ENCODE data around the gene DNAJC4. TPM values are rescaled to one million over a fixed set of nuclear protein-coding genes. Genes with fewer than 3 reads are reported as not detected.
A peak's percentile ranks its signal among the peaks of the same experiment; 100 is the strongest.

The DNAJC4 gene
- total and polyA plus RNA-seq, 9 of the 15 experiments (the other 6 are each of a cell fraction or from before 2014, with no cell fraction given): 4.0 to 32.6 (median 19.9) TPM

DNA sequence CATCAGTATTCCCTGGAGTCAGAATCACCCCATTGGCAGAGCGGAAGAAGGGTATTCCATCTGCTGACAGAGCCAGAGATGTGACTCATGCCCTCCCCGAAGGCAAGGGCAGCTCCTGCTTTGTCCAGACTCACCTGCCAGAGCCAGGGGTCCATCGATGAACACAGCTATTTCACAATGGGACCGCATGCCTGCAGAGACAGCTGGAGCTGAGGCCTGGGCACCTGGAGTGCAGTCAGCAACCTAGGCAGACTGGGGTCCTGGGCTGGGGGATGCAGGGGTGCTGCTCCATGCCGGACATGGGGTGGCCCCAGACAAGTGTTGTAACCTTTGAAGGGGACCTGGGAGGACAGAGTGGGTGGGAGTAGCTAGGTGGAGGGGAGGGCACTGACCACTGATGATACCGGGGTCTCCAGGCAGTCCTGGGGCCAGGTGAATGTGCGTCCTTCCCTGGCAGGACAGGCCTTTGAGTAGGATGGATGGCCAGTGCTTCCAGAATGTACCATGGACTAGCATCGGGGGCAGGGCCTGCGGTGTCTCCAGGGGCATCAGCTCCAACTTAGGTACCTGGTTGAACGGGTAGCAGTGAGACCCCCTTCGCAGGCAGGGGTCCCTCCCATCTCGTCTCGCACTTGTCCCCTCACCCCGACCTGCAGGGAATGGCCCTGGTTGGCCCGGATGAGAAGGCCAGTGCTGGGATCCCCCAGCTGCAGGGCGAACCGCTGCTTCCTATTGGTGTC lies 6.0 kb upstream of the DNAJC4 start (continued):
- no peak for TF ChIP-seq SMC3 (conservative IDR thresholded peaks at IDR 0.05; ENCODE audit: insufficient read depth, low read depth, low read length)
- TF ChIP-seq, protein P1, sequence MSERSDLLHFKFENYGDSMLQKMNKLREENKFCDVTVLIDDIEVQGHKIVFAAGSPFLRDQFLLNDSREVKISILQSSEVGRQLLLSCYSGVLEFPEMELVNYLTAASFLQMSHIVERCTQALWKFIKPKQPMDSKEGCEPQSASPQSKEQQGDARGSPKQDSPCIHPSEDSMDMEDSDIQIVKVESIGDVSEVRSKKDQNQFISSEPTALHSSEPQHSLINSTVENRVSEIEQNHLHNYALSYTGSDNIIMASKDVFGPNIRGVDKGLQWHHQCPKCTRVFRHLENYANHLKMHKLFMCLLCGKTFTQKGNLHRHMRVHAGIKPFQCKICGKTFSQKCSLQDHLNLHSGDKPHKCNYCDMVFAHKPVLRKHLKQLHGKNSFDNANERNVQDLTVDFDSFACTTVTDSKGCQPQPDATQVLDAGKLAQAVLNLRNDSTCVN (CRISPR knock-in tag; IDR thresholded peaks at IDR 0.05): 0 out of 2 replicates have a peak, but pooled peaks have one; percentile 47
- TF ChIP-seq FOXP1 (CRISPR knock-in tag; IDR thresholded peaks at IDR 0.05): no peak
- peak; percentile 43 for TF ChIP-seq CEBPB (tag; IDR thresholded peaks at IDR 0.05)
- peak; percentile 63 for TF ChIP-seq FIP1L1 (IDR thresholded peaks at IDR 0.05; ENCODE audit: low read depth, low read length, poor library complexity, severe bottlenecking)
- TF ChIP-seq RBM22 (IDR thresholded peaks at IDR 0.05; ENCODE audit: low read depth, low read length, poor library complexity, severe bottlenecking): peak; percentile 56
- TF ChIP-seq POLR2AphosphoS2 (IDR thresholded peaks at IDR 0.05; ENCODE audit: low read length): peak; percentile 75; the same call in 1 of the 2 replicates
- TF ChIP-seq, protein P2, sequence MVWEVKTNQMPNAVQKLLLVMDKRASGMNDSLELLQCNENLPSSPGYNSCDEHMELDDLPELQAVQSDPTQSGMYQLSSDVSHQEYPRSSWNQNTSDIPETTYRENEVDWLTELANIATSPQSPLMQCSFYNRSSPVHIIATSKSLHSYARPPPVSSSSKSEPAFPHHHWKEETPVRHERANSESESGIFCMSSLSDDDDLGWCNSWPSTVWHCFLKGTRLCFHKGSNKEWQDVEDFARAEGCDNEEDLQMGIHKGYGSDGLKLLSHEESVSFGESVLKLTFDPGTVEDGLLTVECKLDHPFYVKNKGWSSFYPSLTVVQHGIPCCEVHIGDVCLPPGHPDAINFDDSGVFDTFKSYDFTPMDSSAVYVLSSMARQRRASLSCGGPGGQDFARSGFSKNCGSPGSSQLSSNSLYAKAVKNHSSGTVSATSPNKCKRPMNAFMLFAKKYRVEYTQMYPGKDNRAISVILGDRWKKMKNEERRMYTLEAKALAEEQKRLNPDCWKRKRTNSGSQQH (CRISPR knock-in tag; IDR thresholded peaks at IDR 0.05): peak; percentile 63; the same call in 1 of the 2 replicates
- TF ChIP-seq, protein P3, sequence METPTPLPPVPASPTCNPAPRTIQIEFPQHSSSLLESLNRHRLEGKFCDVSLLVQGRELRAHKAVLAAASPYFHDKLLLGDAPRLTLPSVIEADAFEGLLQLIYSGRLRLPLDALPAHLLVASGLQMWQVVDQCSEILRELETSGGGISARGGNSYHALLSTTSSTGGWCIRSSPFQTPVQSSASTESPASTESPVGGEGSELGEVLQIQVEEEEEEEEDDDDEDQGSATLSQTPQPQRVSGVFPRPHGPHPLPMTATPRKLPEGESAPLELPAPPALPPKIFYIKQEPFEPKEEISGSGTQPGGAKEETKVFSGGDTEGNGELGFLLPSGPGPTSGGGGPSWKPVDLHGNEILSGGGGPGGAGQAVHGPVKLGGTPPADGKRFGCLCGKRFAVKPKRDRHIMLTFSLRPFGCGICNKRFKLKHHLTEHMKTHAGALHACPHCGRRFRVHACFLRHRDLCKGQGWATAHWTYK (CRISPR knock-in tag; IDR thresholded peaks at IDR 0.05): peak; percentile 31; the same call in 1 of the 2 replicates
- TF ChIP-seq, protein P4, sequence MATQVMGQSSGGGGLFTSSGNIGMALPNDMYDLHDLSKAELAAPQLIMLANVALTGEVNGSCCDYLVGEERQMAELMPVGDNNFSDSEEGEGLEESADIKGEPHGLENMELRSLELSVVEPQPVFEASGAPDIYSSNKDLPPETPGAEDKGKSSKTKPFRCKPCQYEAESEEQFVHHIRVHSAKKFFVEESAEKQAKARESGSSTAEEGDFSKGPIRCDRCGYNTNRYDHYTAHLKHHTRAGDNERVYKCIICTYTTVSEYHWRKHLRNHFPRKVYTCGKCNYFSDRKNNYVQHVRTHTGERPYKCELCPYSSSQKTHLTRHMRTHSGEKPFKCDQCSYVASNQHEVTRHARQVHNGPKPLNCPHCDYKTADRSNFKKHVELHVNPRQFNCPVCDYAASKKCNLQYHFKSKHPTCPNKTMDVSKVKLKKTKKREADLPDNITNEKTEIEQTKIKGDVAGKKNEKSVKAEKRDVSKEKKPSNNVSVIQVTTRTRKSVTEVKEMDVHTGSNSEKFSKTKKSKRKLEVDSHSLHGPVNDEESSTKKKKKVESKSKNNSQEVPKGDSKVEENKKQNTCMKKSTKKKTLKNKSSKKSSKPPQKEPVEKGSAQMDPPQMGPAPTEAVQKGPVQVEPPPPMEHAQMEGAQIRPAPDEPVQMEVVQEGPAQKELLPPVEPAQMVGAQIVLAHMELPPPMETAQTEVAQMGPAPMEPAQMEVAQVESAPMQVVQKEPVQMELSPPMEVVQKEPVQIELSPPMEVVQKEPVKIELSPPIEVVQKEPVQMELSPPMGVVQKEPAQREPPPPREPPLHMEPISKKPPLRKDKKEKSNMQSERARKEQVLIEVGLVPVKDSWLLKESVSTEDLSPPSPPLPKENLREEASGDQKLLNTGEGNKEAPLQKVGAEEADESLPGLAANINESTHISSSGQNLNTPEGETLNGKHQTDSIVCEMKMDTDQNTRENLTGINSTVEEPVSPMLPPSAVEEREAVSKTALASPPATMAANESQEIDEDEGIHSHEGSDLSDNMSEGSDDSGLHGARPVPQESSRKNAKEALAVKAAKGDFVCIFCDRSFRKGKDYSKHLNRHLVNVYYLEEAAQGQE (IDR thresholded peaks at IDR 0.05; ENCODE audit: borderline replicate concordance): no peak
- TF ChIP-seq, protein P4 (CRISPR knock-in tag; IDR thresholded peaks at IDR 0.05; ENCODE audit: low read depth): 0 out of 2 replicates have a peak, but pooled peaks have one; percentile 57
- peak; percentile 86 for TF ChIP-seq SUPT5H (IDR thresholded peaks at IDR 0.05)
- TF ChIP-seq TRIM24 (IDR thresholded peaks at IDR 0.05): no peak
- TF ChIP-seq, protein P5, sequence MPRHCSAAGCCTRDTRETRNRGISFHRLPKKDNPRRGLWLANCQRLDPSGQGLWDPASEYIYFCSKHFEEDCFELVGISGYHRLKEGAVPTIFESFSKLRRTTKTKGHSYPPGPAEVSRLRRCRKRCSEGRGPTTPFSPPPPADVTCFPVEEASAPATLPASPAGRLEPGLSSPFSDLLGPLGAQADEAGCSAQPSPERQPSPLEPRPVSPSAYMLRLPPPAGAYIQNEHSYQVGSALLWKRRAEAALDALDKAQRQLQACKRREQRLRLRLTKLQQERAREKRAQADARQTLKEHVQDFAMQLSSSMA (CRISPR knock-in tag; IDR thresholded peaks at IDR 0.05): 0 out of 2 replicates have a peak, but pooled peaks have one; percentile 26
- no peak for TF ChIP-seq U2AF1 (optimal IDR thresholded peaks at IDR 0.05; ENCODE audit: low read depth, low read length)
